H1 (cell line): ENCODE data around the gene FRRS1L. TPM values are rescaled to one million over a fixed set of nuclear protein-coding genes. Genes with fewer than 3 reads are reported as not detected.

Experiments
- ZNF274 ChIP-seq: IDR thresholded peaks from 2 replicates; pipeline ENCODE4 v1.7.0; 2012; ENCODE audit warnings: low read length, borderline replicate concordance; ENCODE audit errors: extremely low read depth
- polyA plus RNA-seq, 7 experiments: library from polyadenylated mRNA; depleted of rRNA in 3 of 7; stranded (reverse) in 5 of 7; unstranded in 2 of 7; fragments of >200 nt in 5 of 7; fragments of 200-250 nt in 2 of 7; gene quantifications; 1 replicate in 5 of 7; 2 replicates in 1 of 7; 4 replicates in 1 of 7; pipeline versions ENCODE4 v1.2.1 to v1.2.3, GENCODE V29; 2011 to 2013; ENCODE audit warnings: missing spikeins in 2 of 7, mixed read lengths in 2 of 7
- total RNA-seq: library from RNA; stranded (reverse); fragmentation: NEBNext Ultra II Directional; extraction: Animal tissue kit (Norgen Biotek cat#: 25700); gene quantifications from 2 replicates; pipeline ENCODE4 v1.2.1, GENCODE V29; 2021
- TF ChIP-seq, protein P1 (sequence below): IDR thresholded peaks from 2 replicates; pipeline ENCODE4 v1.6.1; 2012; ENCODE audit warnings: inconsistent platforms
- TF ChIP-seq, protein P2 (sequence below): IDR thresholded peaks from 2 replicates; pipeline ENCODE4 v1.6.1; 2012; ENCODE audit warnings: low read length, inconsistent platforms

Gene FRRS1L
- total and polyA plus RNA-seq, 2 of the 8 experiments (the other 6 are each of a cell fraction or from before 2014, with no cell fraction given), result 1.0 to 2.2 TPM

DNA sequence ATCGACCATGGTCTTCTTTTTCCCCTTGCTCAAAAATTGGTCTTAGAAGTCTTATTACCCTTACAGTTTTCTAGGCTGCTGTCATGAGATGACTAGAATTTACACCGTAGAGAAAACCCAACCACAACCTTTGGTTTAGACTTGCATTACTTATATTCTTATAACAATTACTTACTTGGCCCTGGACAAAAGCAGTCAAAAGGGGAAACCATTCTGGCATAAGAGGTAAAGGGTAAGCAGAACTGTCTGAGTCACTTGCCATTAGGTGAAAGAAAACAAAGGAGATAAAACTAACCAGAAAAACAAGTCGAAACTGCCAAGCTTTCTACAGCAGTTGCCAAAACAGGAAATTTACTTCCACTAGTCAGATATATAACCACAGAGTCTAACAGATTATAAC is 65.2 kb downstream of the FRRS1L start (continued):
- TF ChIP-seq, protein P1, sequence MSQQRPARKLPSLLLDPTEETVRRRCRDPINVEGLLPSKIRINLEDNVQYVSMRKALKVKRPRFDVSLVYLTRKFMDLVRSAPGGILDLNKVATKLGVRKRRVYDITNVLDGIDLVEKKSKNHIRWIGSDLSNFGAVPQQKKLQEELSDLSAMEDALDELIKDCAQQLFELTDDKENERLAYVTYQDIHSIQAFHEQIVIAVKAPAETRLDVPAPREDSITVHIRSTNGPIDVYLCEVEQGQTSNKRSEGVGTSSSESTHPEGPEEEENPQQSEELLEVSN, result no peak
- TF ChIP-seq, protein P2, sequence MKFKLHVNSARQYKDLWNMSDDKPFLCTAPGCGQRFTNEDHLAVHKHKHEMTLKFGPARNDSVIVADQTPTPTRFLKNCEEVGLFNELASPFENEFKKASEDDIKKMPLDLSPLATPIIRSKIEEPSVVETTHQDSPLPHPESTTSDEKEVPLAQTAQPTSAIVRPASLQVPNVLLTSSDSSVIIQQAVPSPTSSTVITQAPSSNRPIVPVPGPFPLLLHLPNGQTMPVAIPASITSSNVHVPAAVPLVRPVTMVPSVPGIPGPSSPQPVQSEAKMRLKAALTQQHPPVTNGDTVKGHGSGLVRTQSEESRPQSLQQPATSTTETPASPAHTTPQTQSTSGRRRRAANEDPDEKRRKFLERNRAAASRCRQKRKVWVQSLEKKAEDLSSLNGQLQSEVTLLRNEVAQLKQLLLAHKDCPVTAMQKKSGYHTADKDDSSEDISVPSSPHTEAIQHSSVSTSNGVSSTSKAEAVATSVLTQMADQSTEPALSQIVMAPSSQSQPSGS, result no peak
- TF ChIP-seq ZNF274, result no peak
